Astrocyte (in vitro differentiated cells and primary cell): ENCODE measurements around the gene ANXA1. TPM values are rescaled to one million over a fixed set of nuclear protein-coding genes. Genes with fewer than 3 reads are reported as not detected.
A peak's percentile ranks its signal among the peaks of the same experiment; 100 is the strongest.

Source experiments
- DNase-seq: peaks from one replicate; pipeline ENCODE4 v3.0.0-alpha.2; 2010; ENCODE audit warnings: low read depth
- FAIRE-seq: peaks from 2 replicates; lab custom pipeline; 2011; peaks lifted over from hg19 to GRCh38; lab: Jason Lieb, UNC
- H2AFZ ChIP-seq: 2 replicates; pipeline ENCODE4 v1.6.0; 2012; ENCODE audit warnings: low read depth, low read length, inconsistent platforms
- H3K27ac ChIP-seq: 2 replicates; pipeline ENCODE4 v1.5.1; 2011; ENCODE audit warnings: low read depth, low read length, inconsistent platforms
- H3K27me3 ChIP-seq: 2 replicates; pipeline ENCODE4 v1.6.0; 2011; ENCODE audit warnings: low read length, inconsistent platforms; ENCODE audit not compliant: insufficient read depth
- H3K36me3 ChIP-seq: 2 replicates; pipeline ENCODE4 v1.5.1; 2011; ENCODE audit warnings: low read length, inconsistent platforms; ENCODE audit not compliant: insufficient read depth
- H3K4me1 ChIP-seq: 2 replicates; pipeline ENCODE4 v1.5.1; 2011; ENCODE audit warnings: low read length, inconsistent platforms; ENCODE audit not compliant: insufficient read depth
- H3K4me2 ChIP-seq: 2 replicates; pipeline ENCODE4 v1.6.0; 2012; ENCODE audit warnings: low read length, inconsistent platforms
- H3K4me3 ChIP-seq: 2 replicates; pipeline ENCODE4 v1.5.1; 2011; ENCODE audit warnings: low read depth, mild to moderate bottlenecking, low read length, inconsistent platforms; ENCODE audit not compliant: insufficient read depth
- H3K79me2 ChIP-seq: 2 replicates; pipeline ENCODE4 v1.6.0; 2012; ENCODE audit warnings: mild to moderate bottlenecking, low read length, inconsistent platforms; ENCODE audit not compliant: insufficient read depth
- H3K9ac ChIP-seq: 2 replicates; pipeline ENCODE4 v1.6.0; 2012; ENCODE audit warnings: mild to moderate bottlenecking, low read length, inconsistent platforms
- H3K9me3 ChIP-seq: 2 replicates; pipeline ENCODE4 v1.5.1; 2012; ENCODE audit warnings: low read depth, mild to moderate bottlenecking, low read length, inconsistent platforms; ENCODE audit not compliant: insufficient read depth
- H4K20me1 ChIP-seq: 2 replicates; pipeline ENCODE4 v1.6.0; 2012; ENCODE audit warnings: low read length, inconsistent platforms; ENCODE audit not compliant: insufficient read depth
- H3K27ac Mint-ChIP-seq: one replicate; pipeline ENCODE4 v1.8.0; 2021; ENCODE audit warnings: mild to moderate bottlenecking, mixed read lengths; ENCODE audit not compliant: unreplicated experiment
- H3K27me3 Mint-ChIP-seq: one replicate; pipeline ENCODE4 v1.8.0; 2021; ENCODE audit warnings: low read depth, mixed read lengths; ENCODE audit not compliant: unreplicated experiment
- H3K36me3 Mint-ChIP-seq: one replicate; pipeline ENCODE4 v1.8.0; 2021; ENCODE audit warnings: low read depth, mixed read lengths; ENCODE audit not compliant: unreplicated experiment
- H3K4me1 Mint-ChIP-seq: one replicate; pipeline ENCODE4 v1.8.0; 2021; ENCODE audit warnings: low read depth, mixed read lengths; ENCODE audit not compliant: unreplicated experiment
- H3K4me3 Mint-ChIP-seq: one replicate; pipeline ENCODE4 v1.8.0; 2021; ENCODE audit warnings: mild to moderate bottlenecking, moderate library complexity, mixed read lengths; ENCODE audit not compliant: unreplicated experiment
- H3K9me3 Mint-ChIP-seq: one replicate; pipeline ENCODE4 v1.8.0; 2021; ENCODE audit warnings: mild to moderate bottlenecking, mixed read lengths; ENCODE audit not compliant: unreplicated experiment
- EZH2 ChIP-seq: IDR thresholded peaks from 2 replicates; pipeline ENCODE4 v1.6.1; 2012; ENCODE audit warnings: mild to moderate bottlenecking, low read length, inconsistent platforms; ENCODE audit not compliant: insufficient read depth
- total RNA-seq: library from RNA; stranded (reverse); gene quantifications from 2 replicates; pipeline ENCODE4 v1.2.1, GENCODE V29; 2021
- TF ChIP-seq, protein P1 (sequence below): IDR thresholded peaks from 2 replicates; pipeline ENCODE4 v1.5.1; 2011; ENCODE audit warnings: low read depth, mild to moderate bottlenecking, inconsistent platforms, low read length, moderate library complexity; ENCODE audit not compliant: insufficient read depth

ANXA1 gene
- total RNA-seq, 1 donor from 2014 or later = 637 TPM

DNA sequence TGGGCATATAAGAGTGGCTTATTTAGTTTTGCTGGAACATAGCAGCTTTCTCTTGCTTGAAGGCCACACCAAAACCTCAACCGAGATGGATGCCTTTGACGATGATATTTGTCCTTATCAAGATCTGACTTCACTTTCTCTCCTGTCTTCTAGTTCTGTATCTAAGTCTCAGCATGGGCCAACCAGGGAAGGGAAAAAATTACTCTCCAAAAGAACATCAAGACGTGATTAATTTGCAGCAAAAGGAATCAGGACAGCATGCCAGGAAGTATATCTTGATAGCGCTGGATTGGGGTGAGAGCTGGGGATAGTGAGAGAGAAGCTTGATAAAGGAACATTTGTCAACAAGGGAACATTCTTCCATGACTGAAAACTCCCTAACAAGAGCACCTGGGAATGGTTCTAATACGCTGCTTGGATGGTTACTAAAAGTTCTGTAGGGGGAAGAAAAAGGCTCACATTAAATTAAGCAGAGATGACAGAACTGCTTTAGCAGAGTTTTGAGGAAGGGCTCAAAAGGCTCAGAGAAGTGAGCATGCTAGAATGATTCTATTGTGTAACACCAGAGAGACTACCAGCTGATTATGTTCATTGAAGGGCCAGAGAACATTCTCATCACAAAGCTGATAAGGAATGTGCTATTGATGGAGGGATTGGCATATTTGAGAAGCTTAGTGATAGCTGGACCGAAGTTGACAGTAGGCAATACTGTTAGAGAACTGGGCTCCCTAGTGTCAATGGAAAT, 21.6 kb upstream of the ANXA1 start:
- no peak for TF ChIP-seq EZH2
- TF ChIP-seq, protein P1, sequence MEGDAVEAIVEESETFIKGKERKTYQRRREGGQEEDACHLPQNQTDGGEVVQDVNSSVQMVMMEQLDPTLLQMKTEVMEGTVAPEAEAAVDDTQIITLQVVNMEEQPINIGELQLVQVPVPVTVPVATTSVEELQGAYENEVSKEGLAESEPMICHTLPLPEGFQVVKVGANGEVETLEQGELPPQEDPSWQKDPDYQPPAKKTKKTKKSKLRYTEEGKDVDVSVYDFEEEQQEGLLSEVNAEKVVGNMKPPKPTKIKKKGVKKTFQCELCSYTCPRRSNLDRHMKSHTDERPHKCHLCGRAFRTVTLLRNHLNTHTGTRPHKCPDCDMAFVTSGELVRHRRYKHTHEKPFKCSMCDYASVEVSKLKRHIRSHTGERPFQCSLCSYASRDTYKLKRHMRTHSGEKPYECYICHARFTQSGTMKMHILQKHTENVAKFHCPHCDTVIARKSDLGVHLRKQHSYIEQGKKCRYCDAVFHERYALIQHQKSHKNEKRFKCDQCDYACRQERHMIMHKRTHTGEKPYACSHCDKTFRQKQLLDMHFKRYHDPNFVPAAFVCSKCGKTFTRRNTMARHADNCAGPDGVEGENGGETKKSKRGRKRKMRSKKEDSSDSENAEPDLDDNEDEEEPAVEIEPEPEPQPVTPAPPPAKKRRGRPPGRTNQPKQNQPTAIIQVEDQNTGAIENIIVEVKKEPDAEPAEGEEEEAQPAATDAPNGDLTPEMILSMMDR = no peak
- no peak overlapping the region for H3K4me3 Mint-ChIP-seq
- Histone ChIP-seq H3K9me3 (no peaks in the 10 kb centered on the region), H2AFZ (no peak overlapping the region), H3K79me2 (no peaks in the 10 kb centered on the region), H3K27me3 (no peaks in the 10 kb centered on the region), H3K4me1 (peaks cover 9% of the 10 kb centered on the region), H4K20me1 (no peaks in the 10 kb centered on the region), H3K36me3 (no peaks in the 10 kb centered on the region), H3K4me3 (no peak overlapping the region), H3K27ac (no peak overlapping the region), H3K9ac (no peak overlapping the region), H3K4me2 (no peak overlapping the region)
- no peaks in the 10 kb centered on the region for H3K9me3 Mint-ChIP-seq
- DNase-seq = peak; percentile 60
- H3K27me3 Mint-ChIP-seq = no peaks in the 10 kb centered on the region
- no peaks in the 10 kb centered on the region for H3K36me3 Mint-ChIP-seq
- peaks cover 18% of the 10 kb centered on the region for H3K4me1 Mint-ChIP-seq
- FAIRE-seq = no peak
- no peak overlapping the region for H3K27ac Mint-ChIP-seq

DNA sequence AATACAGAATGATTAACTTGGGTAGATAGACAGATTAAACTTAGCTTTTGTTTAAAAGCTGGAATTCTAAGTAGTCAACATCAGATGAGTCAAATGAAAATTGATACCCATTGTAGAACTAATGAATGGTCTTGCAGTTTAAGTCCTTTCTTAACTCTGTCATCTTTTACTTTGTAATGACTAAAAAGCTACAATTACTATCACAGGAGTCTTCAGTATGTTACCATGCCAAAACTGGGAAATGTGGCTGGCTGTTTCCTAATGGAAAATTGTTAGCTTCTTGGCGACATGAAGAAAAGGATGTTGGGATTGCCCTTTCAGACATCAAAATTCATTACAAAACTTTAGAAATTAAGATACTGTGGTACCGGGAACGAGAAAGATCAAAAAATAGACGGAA, 20.2 kb upstream of the ANXA1 start:
- Histone ChIP-seq H3K9me3 (no peaks in the 10 kb centered on the region), H3K27me3 (no peaks in the 10 kb centered on the region), H3K4me2 (peak overlapping the region; percentile 87), H3K27ac (peak overlapping the region; percentile 97), H3K4me3 (peak overlapping the region; percentile 74), H3K79me2 (no peaks in the 10 kb centered on the region), H4K20me1 (no peaks in the 10 kb centered on the region), H2AFZ (peak overlapping the region; percentile 14), H3K36me3 (no peaks in the 10 kb centered on the region), H3K4me1 (peaks cover 9% of the 10 kb centered on the region), H3K9ac (peak overlapping the region; percentile 93)
- DNase-seq (no peak), FAIRE-seq (peak; percentile 5)
- no peak for TF ChIP-seq EZH2
- TF ChIP-seq, protein P1 = no peak
- peaks cover 22% of the 10 kb centered on the region for H3K4me1 Mint-ChIP-seq
- H3K27me3 Mint-ChIP-seq = no peaks in the 10 kb centered on the region
- no peaks in the 10 kb centered on the region for H3K36me3 Mint-ChIP-seq
- no peak overlapping the region for H3K4me3 Mint-ChIP-seq
- H3K27ac Mint-ChIP-seq = peak overlapping the region; percentile 91
- H3K9me3 Mint-ChIP-seq = no peaks in the 10 kb centered on the region

DNA sequence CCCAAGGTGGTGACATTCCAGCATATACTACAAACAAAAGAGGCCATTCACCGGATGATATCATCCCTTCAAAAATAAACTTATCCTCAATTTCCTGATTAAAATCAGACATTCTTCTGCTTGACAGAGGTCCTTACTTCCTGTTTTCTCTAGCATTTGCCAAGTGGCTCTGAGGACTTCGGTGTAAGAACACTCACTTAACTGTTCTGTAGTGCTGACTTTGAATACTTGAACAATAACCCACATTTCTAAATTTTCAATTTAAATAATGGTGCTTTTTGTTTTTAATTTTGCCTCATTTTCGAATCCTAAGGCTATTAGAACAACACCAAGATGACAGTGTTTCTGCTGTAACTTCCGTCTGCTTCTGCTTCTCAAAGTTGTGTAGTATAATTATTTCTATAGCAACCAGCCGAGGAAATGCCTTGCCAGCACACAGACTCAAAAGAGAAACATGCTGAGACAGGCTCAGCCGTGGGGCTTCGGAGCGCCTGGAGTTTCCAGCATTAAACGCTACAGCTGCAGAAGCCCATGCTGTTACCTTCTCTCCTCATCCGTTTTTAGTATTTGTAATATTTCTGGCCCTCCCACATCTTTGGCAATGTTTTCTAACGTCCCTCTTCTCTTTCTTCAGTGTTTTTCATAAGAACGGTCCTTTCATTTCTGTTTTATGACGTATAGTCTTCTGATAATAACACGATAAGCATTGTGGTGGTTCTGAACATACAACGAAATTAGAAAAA, 19.5 kb upstream of the ANXA1 start:
- no peaks in the 10 kb centered on the region for H3K79me2 ChIP-seq
- TF ChIP-seq EZH2 = no peak
- TF ChIP-seq, protein P1 = no peak
- H3K27me3 ChIP-seq = no peaks in the 10 kb centered on the region
- peak overlapping the region; percentile 55 for H2AFZ ChIP-seq
- no peaks in the 10 kb centered on the region for H3K36me3 ChIP-seq
- H3K4me1 ChIP-seq = peaks cover 13% of the 10 kb centered on the region
- peak overlapping the region; percentile 93 for H3K9ac ChIP-seq
- peak; percentile 5 for FAIRE-seq
- H4K20me1 ChIP-seq = no peaks in the 10 kb centered on the region
- peak overlapping the region; percentile 15 for H3K4me3 Mint-ChIP-seq
- H3K27ac Mint-ChIP-seq = peak overlapping the region; percentile 91
- no peaks in the 10 kb centered on the region for H3K9me3 Mint-ChIP-seq
- peak overlapping the region; percentile 74 for H3K4me3 ChIP-seq
- H3K9me3 ChIP-seq = no peaks in the 10 kb centered on the region
- H3K4me1 Mint-ChIP-seq = peaks cover 26% of the 10 kb centered on the region
- H3K27me3 Mint-ChIP-seq = no peaks in the 10 kb centered on the region
- H3K4me2 ChIP-seq = peak overlapping the region; percentile 87
- H3K36me3 Mint-ChIP-seq = no peaks in the 10 kb centered on the region
- DNase-seq = peak; percentile 77
- H3K27ac ChIP-seq = peak overlapping the region; percentile 97
